ENCODE data around the gene TCF23. TPM values are rescaled to one million over a fixed set of nuclear protein-coding genes. Genes with fewer than 3 reads are reported as not detected.

TCF23 gene
- total RNA-seq, 2 experiments from 2014 or later: not detected

DNA sequence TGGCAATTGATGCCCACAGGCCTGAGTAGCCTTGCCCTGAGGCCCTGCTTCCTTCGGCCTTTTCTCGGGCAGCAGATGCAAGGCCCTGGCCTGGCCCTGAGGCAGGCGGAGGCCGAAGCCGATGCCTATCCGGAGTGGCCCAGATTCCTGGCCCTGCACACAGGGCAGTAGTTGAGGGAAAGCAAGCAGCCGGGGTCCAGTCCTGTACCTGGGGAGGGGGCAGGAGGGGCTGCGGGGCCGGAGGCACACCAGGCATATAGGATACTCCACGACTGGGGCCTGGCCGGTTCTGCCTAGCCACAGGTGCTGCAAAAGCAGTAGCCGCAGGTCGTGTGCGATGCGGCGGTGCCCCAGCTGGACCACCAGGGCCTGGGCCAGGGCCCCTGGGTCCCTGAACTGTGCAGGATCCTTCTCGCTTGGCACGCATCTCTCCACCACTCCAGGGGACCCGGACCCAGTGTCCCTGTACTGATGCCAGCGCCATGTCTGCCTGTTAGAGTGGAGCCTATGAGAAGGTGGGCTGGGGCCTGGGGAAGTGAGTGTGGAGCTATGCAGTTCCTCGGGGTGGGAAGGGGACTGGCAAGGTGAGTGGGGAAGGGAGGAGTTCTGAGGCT, 11.4 kb upstream of the TCF23 start:
- CTCF ChIA-PET: no interaction called here
- POLR2A ChIA-PET: no interaction called here
- Histone ChIP-seq H3K4me1 (ENCODE audit: insufficient read depth, low read length) (peaks cover 22% of the 10 kb centered on the region), H3K27me3 (ENCODE audit: control insufficient read depth in 1 of 2, insufficient read depth in 2 of 2, low read length in 2 of 2) (no peaks in the 10 kb centered on the region), H3K36me3 (ENCODE audit: insufficient read depth, low read length) (peaks cover 5% of the 10 kb centered on the region), H3K9me3 (ENCODE audit: control insufficient read depth in 1 of 2, insufficient read depth in 1 of 2, low read length in 2 of 2) (no peaks in the 10 kb centered on the region), H3K27ac (ENCODE audit: low read depth in 1 of 2, low read length in 2 of 2) (no peak overlapping the region), H3K4me3 (ENCODE audit: low read length) (no peak overlapping the region)
- Mint-ChIP-seq H3K9me3 (no peaks in the 10 kb centered on the region), H3K27me3 (no peaks in the 10 kb centered on the region), H3K4me1 (ENCODE audit: low read depth) (peaks cover 19% of the 10 kb centered on the region), H3K36me3 (ENCODE audit: low read depth) (peaks cover 15% of the 10 kb centered on the region), H3K27ac (no peak overlapping the region), H3K4me3 (no peak overlapping the region)
- DNase-seq (no peak), ATAC-seq (ENCODE audit: poor library complexity) (no peak)
- intact Hi-C loops (cut with DNase I, micrococcal nuclease): loop anchor here in 1 of 2 experiments (5.0 kb wide), 1 partner anchor 240 kb away; no protein-coding TSS in a partner anchor
- TF ChIP-seq, protein P1, sequence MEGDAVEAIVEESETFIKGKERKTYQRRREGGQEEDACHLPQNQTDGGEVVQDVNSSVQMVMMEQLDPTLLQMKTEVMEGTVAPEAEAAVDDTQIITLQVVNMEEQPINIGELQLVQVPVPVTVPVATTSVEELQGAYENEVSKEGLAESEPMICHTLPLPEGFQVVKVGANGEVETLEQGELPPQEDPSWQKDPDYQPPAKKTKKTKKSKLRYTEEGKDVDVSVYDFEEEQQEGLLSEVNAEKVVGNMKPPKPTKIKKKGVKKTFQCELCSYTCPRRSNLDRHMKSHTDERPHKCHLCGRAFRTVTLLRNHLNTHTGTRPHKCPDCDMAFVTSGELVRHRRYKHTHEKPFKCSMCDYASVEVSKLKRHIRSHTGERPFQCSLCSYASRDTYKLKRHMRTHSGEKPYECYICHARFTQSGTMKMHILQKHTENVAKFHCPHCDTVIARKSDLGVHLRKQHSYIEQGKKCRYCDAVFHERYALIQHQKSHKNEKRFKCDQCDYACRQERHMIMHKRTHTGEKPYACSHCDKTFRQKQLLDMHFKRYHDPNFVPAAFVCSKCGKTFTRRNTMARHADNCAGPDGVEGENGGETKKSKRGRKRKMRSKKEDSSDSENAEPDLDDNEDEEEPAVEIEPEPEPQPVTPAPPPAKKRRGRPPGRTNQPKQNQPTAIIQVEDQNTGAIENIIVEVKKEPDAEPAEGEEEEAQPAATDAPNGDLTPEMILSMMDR (IDR thresholded peaks at IDR 0.05): no peak

DNA sequence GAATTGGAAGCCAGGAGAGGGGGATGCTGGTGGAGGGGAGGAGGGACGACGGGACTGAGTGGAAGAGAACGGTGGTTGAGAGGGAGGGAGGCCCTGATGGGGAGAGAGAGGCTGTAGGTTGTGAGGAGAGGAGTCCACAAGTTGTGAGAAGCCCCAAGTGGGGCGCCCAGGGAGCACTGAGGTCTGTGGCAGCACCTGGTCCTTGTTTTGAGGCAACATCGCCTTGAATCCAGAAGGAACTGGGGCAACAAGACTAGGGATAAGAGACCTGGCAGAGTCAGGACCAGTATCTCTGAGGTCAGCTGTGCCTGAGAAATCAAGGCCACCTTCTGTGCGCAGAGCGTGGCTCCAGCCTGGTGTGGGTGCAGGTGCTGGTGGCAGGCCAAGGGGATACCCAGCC, 10.7 kb upstream of the TCF23 start:
- Histone ChIP-seq H3K4me1 (ENCODE audit: insufficient read depth, low read length) (peaks cover 16% of the 10 kb centered on the region), H3K27ac (ENCODE audit: low read depth in 1 of 2, low read length in 2 of 2) (no peak overlapping the region), H3K4me3 (ENCODE audit: low read length) (no peak overlapping the region), H3K27me3 (ENCODE audit: control insufficient read depth in 1 of 2, insufficient read depth in 2 of 2, low read length in 2 of 2) (no peaks in the 10 kb centered on the region), H3K9me3 (ENCODE audit: control insufficient read depth in 1 of 2, insufficient read depth in 1 of 2, low read length in 2 of 2) (peaks cover 0 to 3% of the 10 kb centered on the region in 2 experiments), H3K36me3 (ENCODE audit: insufficient read depth, low read length) (no peaks in the 10 kb centered on the region)
- Mint-ChIP-seq H3K4me3 (peak overlapping the region; percentile 42), H3K27me3 (peaks cover 5% of the 10 kb centered on the region), H3K36me3 (ENCODE audit: low read depth) (peaks cover 8% of the 10 kb centered on the region), H3K9me3 (peaks cover 5% of the 10 kb centered on the region), H3K4me1 (ENCODE audit: low read depth) (peaks cover 13% of the 10 kb centered on the region), H3K27ac (no peak overlapping the region)
- intact Hi-C loops (cut with DNase I, micrococcal nuclease): loop anchor here in 1 of 2 experiments (5.0 kb wide), 1 partner anchor 239 kb away; no protein-coding TSS in a partner anchor
- TF ChIP-seq, protein P1 (IDR thresholded peaks at IDR 0.05): no peak
- CTCF ChIA-PET: no interaction called here
- POLR2A ChIA-PET: no interaction called here
- no peak for ATAC-seq (ENCODE audit: poor library complexity)
- no peak for DNase-seq

DNA sequence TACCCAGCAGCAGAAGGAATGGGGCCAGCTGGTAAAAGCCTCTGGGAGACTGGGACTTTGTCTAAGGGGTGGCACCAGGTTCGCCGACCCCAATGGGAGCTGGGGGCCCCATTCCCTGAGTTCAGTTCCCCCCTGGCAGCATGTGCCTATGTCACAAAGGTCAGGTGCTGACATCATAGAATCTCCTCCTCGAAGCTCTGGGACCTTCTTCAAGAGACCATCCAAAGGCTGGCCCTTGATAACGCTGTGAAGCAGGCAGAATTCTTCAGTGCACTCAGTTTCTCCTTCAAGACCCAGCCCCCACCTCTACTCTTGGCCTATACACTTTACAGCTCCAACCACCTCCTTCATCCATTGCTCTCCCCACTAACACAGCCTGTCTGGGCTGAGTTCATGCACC, 9.5 kb upstream of the TCF23 start, which contains the start of gene PRR30:
Gene PRR30 (minus strand): TSS at position 101 of the 400 bp plus-strand sequence. CDS start 1,081 bp downstream, outside the sequence.
- POLR2A ChIA-PET: no interaction called here
- H3K27ac ChIP-seq (ENCODE audit: low read depth in 1 of 2, low read length in 2 of 2): no peak within 1 kb of the TSS
- H3K4me1 ChIP-seq (ENCODE audit: insufficient read depth, low read length): peaks cover 6% of the 10 kb centered on the region
- H3K36me3 Mint-ChIP-seq (ENCODE audit: low read depth): no peaks in the 10 kb centered on the region
- ATAC-seq (ENCODE audit: poor library complexity) (no peak), DNase-seq (no peak)
- no peak within 1 kb of the TSS for H3K4me3 ChIP-seq (ENCODE audit: low read length)
- peaks cover 6% of the 10 kb centered on the region for H3K27me3 Mint-ChIP-seq
- no peaks in the 10 kb centered on the region for H3K27me3 ChIP-seq (ENCODE audit: control insufficient read depth in 1 of 2, insufficient read depth in 2 of 2, low read length in 2 of 2)
- intact Hi-C loops (cut with DNase I, micrococcal nuclease): loop anchor here in 1 of 2 experiments (5.0 kb wide), 1 partner anchor 238 kb away; no protein-coding TSS in a partner anchor
- H3K4me3 Mint-ChIP-seq: peak within 1 kb of the TSS; percentile 52
- TF ChIP-seq, protein P1 (IDR thresholded peaks at IDR 0.05): no peak
- H3K36me3 ChIP-seq (ENCODE audit: insufficient read depth, low read length): no peaks in the 10 kb centered on the region
- CTCF ChIA-PET: interaction anchor here (0.6 kb wide), 1 partner anchor 30 kb away, joined by 3 read pairs; no protein-coding TSS in a partner anchor
- peaks cover 5% of the 10 kb centered on the region for H3K9me3 Mint-ChIP-seq
- peaks cover 3% of the 10 kb centered on the region for H3K4me1 Mint-ChIP-seq (ENCODE audit: low read depth)
- H3K27ac Mint-ChIP-seq: no peak within 1 kb of the TSS
- peaks cover 0 to 3% of the 10 kb centered on the region in 2 experiments for H3K9me3 ChIP-seq (ENCODE audit: control insufficient read depth in 1 of 2, insufficient read depth in 1 of 2, low read length in 2 of 2)
